SIG-M5 treated with dmso at 0.1 percent for 504 hours (cell line): Measurements from ENCODE around the gene TCF19.

ENCODE experiments used
- DNase-seq: peaks from one replicate; lab custom pipeline; 2025; ENCODE audit not compliant: unreplicated experiment; lab: John Stamatoyannopoulos, UW

The TCF19 gene

GRCh38 chr6:31126396-31127175 is 31.8 kb upstream of the TCF19 start:
- no peak for DNase-seq

- no peak for DNase-seq
Observed at GRCh38 chr6:31128093-31128676, 30.2 kb upstream of the TCF19 start.

GRCh38 chr6:31129130-31129529 is 29.3 kb upstream of the TCF19 start:
- DNase-seq, result no peak

GRCh38 chr6:31130751-31131150 is 27.6 kb upstream of the TCF19 start:
- no peak for DNase-seq

- no peak for DNase-seq
Observed at GRCh38 chr6:31131595-31131994, 26.8 kb upstream of the TCF19 start.

GRCh38 chr6:31132806-31133205 is 25.6 kb upstream of the TCF19 start:
- DNase-seq, result no peak

- no peak for DNase-seq
Observed at GRCh38 chr6:31135710-31136109, 22.7 kb upstream of the TCF19 start.

GRCh38 chr6:31138982-31139381 is 19.4 kb upstream of the TCF19 start, which contains the start of gene PSORS1C2:
PSORS1C2 (minus strand) TSS chr6:31139066; CDS start chr6:31139026, 40 bp downstream.
- no peak for DNase-seq

GRCh38 chr6:31139599-31139998 is 18.8 kb upstream of the TCF19 start:
- DNase-seq, result no peak

- no peak for DNase-seq
Observed at GRCh38 chr6:31140643-31141042, 17.7 kb upstream of the TCF19 start.

- DNase-seq, result no peak
Observed at GRCh38 chr6:31142361-31142761, 16.0 kb upstream of the TCF19 start.

- DNase-seq, result no peak
Observed at GRCh38 chr6:31143148-31143547, 15.2 kb upstream of the TCF19 start.

GRCh38 chr6:31144296-31144969 is 14.0 kb upstream of the TCF19 start:
- no peak for DNase-seq

- no peak for DNase-seq
Observed at GRCh38 chr6:31144970-31145340, 13.4 kb upstream of the TCF19 start.

- no peak for DNase-seq
Observed at GRCh38 chr6:31145386-31145785, 13.0 kb upstream of the TCF19 start.

GRCh38 chr6:31149827-31150447 is 8.5 kb upstream of the TCF19 start:
- DNase-seq, result no peak

- DNase-seq, result no peak
Observed at GRCh38 chr6:31152781-31153180, 5.6 kb upstream of the TCF19 start.

- no peak for DNase-seq
Observed at GRCh38 chr6:31154436-31154835, 4.0 kb upstream of the TCF19 start.

- no peak for DNase-seq
Observed at GRCh38 chr6:31156641-31157040, 1.7 kb upstream of the TCF19 start.

- no peak for DNase-seq
Observed at GRCh38 chr6:31157513-31158139, 763 bp upstream of the TCF19 start, which contains the start of gene CCHCR1. CCHCR1 (minus strand) TSS chr6:31157802; CDS start chr6:31157600, 202 bp downstream.
